ENCODE measurements around the gene SEC24A.
"Not testable (repeated sequence)": the region's sequence is repeated elsewhere in the genome, so short reads cannot be mapped to it uniquely, and the experiment has no call there.

The SEC24A gene

GRCh38 chr5:134647750-134648424, 698 bp upstream of the SEC24A start:
- peak; percentile 58 for DNase-seq (ENCODE audit: low spot score)
- TF ChIP-seq CTCF (IDR thresholded peaks at IDR 0.05; ENCODE audit: borderline replicate concordance, control extremely low read depth, extremely low read depth, insufficient read depth, missing control alignments) = no peak

GRCh38 chr5:134649163-134649835, 714 bp downstream of the SEC24A start:
- in situ Hi-C loops (cut with MboI; ENCODE audit: low sequenced_read_pairs, unreplicated experiment) = no loop called here
- peak; percentile 40 for DNase-seq (ENCODE audit: low spot score)
- no peak for TF ChIP-seq CTCF (IDR thresholded peaks at IDR 0.05; ENCODE audit: borderline replicate concordance, control extremely low read depth, extremely low read depth, insufficient read depth, missing control alignments)

More at GRCh38 chr5:134647750-134648424, 698 bp upstream of the SEC24A start:
- in situ Hi-C loops (cut with MboI; ENCODE audit: low sequenced_read_pairs, unreplicated experiment) = no loop called here

GRCh38 chr5:134650660-134651059, 2.1 kb downstream of the SEC24A start:
- DNase-seq (ENCODE audit: low spot score); in situ Hi-C loops (cut with MboI; ENCODE audit: low sequenced_read_pairs, unreplicated experiment): not testable (repeated sequence)

GRCh38 chr5:134651531-134651930, 2.9 kb downstream of the SEC24A start:
- DNase-seq (ENCODE audit: low spot score) = no peak
- TF ChIP-seq CTCF (IDR thresholded peaks at IDR 0.05; ENCODE audit: borderline replicate concordance, control extremely low read depth, extremely low read depth, insufficient read depth, missing control alignments) = no peak
- in situ Hi-C loops (cut with MboI; ENCODE audit: low sequenced_read_pairs, unreplicated experiment) = no loop called here

- no peak for TF ChIP-seq CTCF (IDR thresholded peaks at IDR 0.05; ENCODE audit: borderline replicate concordance, control extremely low read depth, extremely low read depth, insufficient read depth, missing control alignments)
- in situ Hi-C loops (cut with MboI; ENCODE audit: low sequenced_read_pairs, unreplicated experiment) = no loop called here
- no peak for DNase-seq (ENCODE audit: low spot score)
Observed at GRCh38 chr5:134656690-134657089, 8.1 kb downstream of the SEC24A start.

- no peak for DNase-seq (ENCODE audit: low spot score)
- in situ Hi-C loops (cut with MboI; ENCODE audit: low sequenced_read_pairs, unreplicated experiment) = no loop called here
- TF ChIP-seq CTCF (IDR thresholded peaks at IDR 0.05; ENCODE audit: borderline replicate concordance, control extremely low read depth, extremely low read depth, insufficient read depth, missing control alignments) = no peak
Observed at GRCh38 chr5:134659456-134659855, 10.9 kb downstream of the SEC24A start.

- no peak for TF ChIP-seq CTCF (IDR thresholded peaks at IDR 0.05; ENCODE audit: borderline replicate concordance, control extremely low read depth, extremely low read depth, insufficient read depth, missing control alignments)
- in situ Hi-C loops (cut with MboI; ENCODE audit: low sequenced_read_pairs, unreplicated experiment) = no loop called here
- DNase-seq (ENCODE audit: low spot score) = no peak
Observed at GRCh38 chr5:134659922-134660321, 11.3 kb downstream of the SEC24A start.
